ENCODE results near the gene BRSK2.
A peak's percentile ranks its signal among the peaks of the same experiment; 100 is the strongest.

The BRSK2 gene

DNA sequence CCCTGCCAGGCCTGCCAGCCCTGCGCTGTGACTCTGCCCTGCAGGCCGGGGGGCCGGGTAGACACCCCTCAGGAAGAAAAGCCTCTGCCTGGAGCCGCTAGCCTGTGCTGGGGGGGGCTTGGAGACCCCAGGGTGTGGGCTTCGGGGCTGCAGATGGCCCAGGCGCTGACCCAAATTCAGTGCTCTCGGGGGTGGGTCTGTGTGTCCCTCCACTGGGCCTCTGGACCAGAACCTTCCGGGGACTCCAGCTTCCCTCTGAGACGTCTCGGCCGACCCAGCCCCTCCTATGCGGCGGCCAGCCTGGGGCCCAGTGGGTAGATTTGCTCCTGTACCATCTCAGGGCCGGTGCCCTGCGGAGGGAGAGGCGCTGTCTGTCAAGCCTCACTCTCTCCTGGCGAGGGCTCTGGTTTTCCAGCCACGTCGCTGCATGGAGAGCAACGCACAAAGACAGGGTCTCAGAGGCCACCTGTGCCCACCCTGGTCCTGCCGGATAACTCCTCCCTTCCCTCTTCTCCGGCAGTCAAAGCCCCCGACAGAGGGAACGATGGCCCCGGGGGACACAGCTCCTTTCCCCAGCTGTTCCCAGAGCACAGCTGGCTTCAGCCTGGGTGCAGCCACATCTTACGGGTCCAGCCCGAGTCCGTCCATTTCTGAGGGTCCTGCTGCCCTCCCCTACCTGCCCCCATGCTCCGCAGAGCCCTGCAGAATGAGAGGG is 40.2 kb upstream of the BRSK2 start:
- CTCF ChIA-PET = no interaction called here
- TF ChIP-seq NFRKB (IDR thresholded peaks at IDR 0.05) = no peak
- no peak for TF ChIP-seq SUZ12 (IDR thresholded peaks at IDR 0.05)
- no peak for DNase-seq (ENCODE audit: extremely low spot score)
- POLR2A ChIA-PET = no interaction called here

DNA sequence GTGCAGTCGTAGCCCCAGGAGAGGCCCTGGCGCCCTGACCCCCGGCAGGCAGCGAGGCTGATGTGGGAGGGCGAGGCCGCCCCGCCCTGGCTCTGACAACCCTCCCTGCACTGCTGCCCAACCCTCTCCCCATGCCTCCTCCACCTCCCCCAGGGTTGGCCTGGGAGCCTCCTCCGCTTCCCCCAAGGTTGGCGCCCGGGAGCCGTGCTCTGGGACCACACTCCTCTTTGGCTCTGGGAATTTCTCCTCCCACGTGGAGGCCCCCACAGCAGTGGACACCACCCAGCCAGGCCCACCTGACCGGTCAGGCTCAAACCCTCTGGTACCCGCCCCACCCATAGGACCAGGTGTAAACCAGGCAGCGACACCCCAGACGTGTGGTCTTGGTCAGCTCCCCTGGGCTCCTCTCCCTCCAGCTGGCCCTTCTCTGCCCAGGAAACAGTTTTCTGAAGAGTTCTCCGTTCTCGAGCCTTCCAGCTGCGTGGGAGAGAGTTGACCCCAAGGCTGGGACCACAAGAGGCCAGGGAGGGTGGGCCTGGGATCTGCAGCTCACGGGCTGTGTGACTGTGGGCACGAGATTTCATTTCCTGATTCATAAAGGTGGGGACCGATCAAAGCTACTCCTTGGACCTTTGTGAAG is 39.5 kb upstream of the BRSK2 start:
- TF ChIP-seq L3MBTL2 (conservative IDR thresholded peaks at IDR 0.05) = no peak
- no peak for TF ChIP-seq ZNF384 (IDR thresholded peaks at IDR 0.05)
- TF ChIP-seq FOXK2 (IDR thresholded peaks at IDR 0.05) = no peak
- no peak for TF ChIP-seq BHLHE40 (IDR thresholded peaks at IDR 0.05; ENCODE audit: borderline replicate concordance)
- TF ChIP-seq ARNT (IDR thresholded peaks at IDR 0.05) = no peak
- TF ChIP-seq CTBP1 (IDR thresholded peaks at IDR 0.05; ENCODE audit: borderline replicate concordance) = no peak
- TF ChIP-seq ELF4 (IDR thresholded peaks at IDR 0.05) = no peak
- no peak for TF ChIP-seq SUZ12 (IDR thresholded peaks at IDR 0.05)
- no peak for TF ChIP-seq FOXA1 (IDR thresholded peaks at IDR 0.05)
- TF ChIP-seq SP1 (IDR thresholded peaks at IDR 0.05) = no peak
- TF ChIP-seq, protein P1, sequence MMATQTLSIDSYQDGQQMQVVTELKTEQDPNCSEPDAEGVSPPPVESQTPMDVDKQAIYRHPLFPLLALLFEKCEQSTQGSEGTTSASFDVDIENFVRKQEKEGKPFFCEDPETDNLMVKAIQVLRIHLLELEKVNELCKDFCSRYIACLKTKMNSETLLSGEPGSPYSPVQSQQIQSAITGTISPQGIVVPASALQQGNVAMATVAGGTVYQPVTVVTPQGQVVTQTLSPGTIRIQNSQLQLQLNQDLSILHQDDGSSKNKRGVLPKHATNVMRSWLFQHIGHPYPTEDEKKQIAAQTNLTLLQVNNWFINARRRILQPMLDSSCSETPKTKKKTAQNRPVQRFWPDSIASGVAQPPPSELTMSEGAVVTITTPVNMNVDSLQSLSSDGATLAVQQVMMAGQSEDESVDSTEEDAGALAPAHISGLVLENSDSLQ (IDR thresholded peaks at IDR 0.05) = no peak
- no peak for TF ChIP-seq HDGF (IDR thresholded peaks at IDR 0.05; ENCODE audit: borderline replicate concordance)
- no peak for TF ChIP-seq TARDBP (IDR thresholded peaks at IDR 0.05)
- no peak for TF ChIP-seq NFRKB (IDR thresholded peaks at IDR 0.05)
- no peak for TF ChIP-seq LEF1 (IDR thresholded peaks at IDR 0.05; ENCODE audit: borderline replicate concordance)
- no peak for TF ChIP-seq FOXM1 (IDR thresholded peaks at IDR 0.05; ENCODE audit: borderline replicate concordance)
- CTCF ChIA-PET = interaction anchor here (0.6 kb wide), 1 partner anchor 386 kb away, joined by 8 read pairs; no protein-coding TSS in a partner anchor
- DNase-seq (ENCODE audit: extremely low spot score) = no peak
- POLR2A ChIA-PET = interaction anchor here (0.9 to 1.4 kb wide), 2 partner anchors 8 to 32 kb away, joined by 3 to 4 read pairs; no protein-coding TSS in a partner anchor

DNA sequence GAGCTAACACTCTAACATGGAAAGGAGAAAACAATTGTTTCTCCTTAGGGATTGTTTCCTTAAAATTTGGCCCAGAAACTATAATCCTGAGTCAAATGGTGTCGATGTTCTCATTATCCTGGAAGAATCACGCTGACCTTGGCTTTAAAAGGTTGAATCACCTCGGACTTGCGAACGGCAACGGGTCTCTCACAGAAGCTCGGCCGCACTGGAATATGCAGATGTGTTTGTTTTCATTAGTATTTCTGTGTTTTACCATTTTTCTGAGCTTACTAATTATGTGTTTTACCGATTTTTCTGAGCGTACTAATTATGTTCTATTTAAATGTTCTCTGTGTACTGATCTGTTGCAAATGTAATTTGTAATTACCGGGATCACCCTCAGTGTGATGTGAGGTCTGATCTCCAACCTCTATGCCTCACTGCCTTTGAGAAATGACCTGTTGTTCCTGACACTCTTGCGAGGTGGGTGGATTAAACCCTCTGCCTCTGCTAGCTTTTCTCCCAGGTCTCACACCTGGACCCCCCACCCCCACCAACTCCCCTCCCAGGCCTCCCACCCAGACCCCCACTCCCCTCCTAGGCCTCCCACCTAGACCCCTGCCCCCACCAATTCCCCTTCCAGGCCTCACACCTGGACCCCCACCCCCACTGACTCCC is 38.3 kb upstream of the BRSK2 start:
- DNase-seq (ENCODE audit: extremely low spot score) = peak; percentile 40
- ChIA-PET POLR2A (interaction anchor here (1.2 to 1.4 kb wide), 2 partner anchors 12 to 30 kb away, joined by 3 read pairs; no protein-coding TSS in a partner anchor), CTCF (no interaction called here)
- TF ChIP-seq NFRKB (IDR thresholded peaks at IDR 0.05) = no peak
- no peak for TF ChIP-seq FOXM1 (IDR thresholded peaks at IDR 0.05; ENCODE audit: borderline replicate concordance)
- no peak for TF ChIP-seq LEF1 (IDR thresholded peaks at IDR 0.05; ENCODE audit: borderline replicate concordance)
- TF ChIP-seq ELF4 (IDR thresholded peaks at IDR 0.05) = peak; percentile 45; the same call in 1 of the 2 replicates
- TF ChIP-seq FOXK2 (IDR thresholded peaks at IDR 0.05) = no peak
- no peak for TF ChIP-seq SUZ12 (IDR thresholded peaks at IDR 0.05)

DNA sequence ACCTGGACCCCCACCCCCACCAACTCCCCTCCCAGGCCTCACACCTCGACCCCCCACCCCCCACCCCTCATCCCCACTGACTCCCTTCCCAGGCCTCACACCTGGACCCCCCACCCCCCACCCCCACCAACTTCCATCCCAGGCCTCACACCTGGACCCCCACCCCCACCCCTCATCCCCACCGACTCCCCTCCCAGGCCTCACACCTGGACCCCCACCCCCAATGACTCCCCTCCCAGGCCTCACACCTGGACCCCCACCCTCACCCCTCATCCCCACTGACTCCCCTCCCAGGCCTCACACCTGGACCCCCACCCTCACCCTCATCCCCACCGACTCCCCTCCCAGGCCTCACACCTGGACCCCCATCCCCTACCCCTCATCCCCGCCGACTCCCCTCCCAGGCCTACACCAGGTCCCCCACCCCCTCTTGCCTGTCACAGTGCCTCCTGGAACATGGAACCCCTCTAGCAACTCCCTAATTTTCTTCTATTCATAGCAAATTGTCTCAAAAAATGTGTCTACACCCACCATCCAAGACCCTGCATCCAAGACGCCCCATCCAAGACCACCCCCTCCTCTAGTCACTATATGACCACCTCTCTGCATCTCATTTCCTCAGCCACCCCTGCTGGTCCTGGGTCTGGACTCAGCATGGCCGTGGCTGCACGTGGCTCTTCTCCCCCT is 36.9 kb upstream of the BRSK2 start:
- POLR2A ChIA-PET = no interaction called here
- CTCF ChIA-PET = no interaction called here
- DNase-seq (ENCODE audit: extremely low spot score) = no peak
- TF ChIP-seq BHLHE40 (IDR thresholded peaks at IDR 0.05; ENCODE audit: borderline replicate concordance) = no peak
- TF ChIP-seq NFRKB (IDR thresholded peaks at IDR 0.05) = no peak
- no peak for TF ChIP-seq ZNF384 (IDR thresholded peaks at IDR 0.05)
- no peak for TF ChIP-seq CTBP1 (IDR thresholded peaks at IDR 0.05; ENCODE audit: borderline replicate concordance)
- TF ChIP-seq FOXM1 (IDR thresholded peaks at IDR 0.05; ENCODE audit: borderline replicate concordance) = no peak
- TF ChIP-seq SUZ12 (IDR thresholded peaks at IDR 0.05) = no peak
- TF ChIP-seq, protein P1 (IDR thresholded peaks at IDR 0.05) = no peak

DNA sequence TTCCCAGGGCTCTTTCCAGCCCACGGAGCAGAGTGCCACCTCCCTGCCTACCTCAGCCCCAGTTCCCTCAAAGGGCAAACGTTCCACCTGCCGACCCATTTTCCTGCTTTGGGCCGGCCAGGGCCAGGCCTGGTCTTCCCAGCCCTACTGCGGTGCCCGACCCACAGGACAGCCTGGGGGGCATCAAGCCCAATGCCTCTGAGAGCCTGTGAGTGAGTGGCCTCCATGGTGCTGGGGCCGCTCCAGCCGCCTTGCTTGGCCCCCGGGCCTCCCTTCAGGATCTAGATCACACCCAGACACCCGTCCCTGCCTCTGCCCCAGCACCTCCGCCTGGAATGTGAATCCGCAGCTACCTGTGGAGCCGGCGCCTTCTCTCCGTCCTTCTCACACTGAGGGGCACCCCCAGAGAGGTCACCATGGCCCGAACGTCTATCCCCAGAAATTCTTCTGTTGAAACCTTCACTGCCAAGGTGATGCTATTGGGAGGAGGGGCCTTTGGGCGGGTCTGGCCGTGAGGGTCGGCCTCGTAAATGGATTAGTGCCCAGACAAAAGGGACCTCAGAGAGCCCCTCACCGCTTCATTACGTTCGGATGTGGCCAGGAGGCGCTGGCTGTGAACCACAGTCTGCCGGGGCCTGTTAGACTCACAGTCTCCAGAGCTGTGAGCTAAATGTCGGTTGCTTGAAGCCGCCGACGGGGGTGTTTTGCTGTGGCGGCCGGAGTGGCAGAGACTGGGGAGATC is 36.2 kb upstream of the BRSK2 start:
- POLR2A ChIA-PET = no interaction called here
- TF ChIP-seq, protein P1 (IDR thresholded peaks at IDR 0.05) = no peak
- no peak for TF ChIP-seq HDGF (IDR thresholded peaks at IDR 0.05; ENCODE audit: borderline replicate concordance)
- TF ChIP-seq CTBP1 (IDR thresholded peaks at IDR 0.05; ENCODE audit: borderline replicate concordance) = no peak
- no peak for TF ChIP-seq L3MBTL2 (conservative IDR thresholded peaks at IDR 0.05)
- TF ChIP-seq ZNF384 (IDR thresholded peaks at IDR 0.05) = no peak
- TF ChIP-seq ARNT (IDR thresholded peaks at IDR 0.05) = no peak
- TF ChIP-seq NFRKB (IDR thresholded peaks at IDR 0.05) = no peak
- no peak for TF ChIP-seq SUZ12 (IDR thresholded peaks at IDR 0.05)
- TF ChIP-seq FOXK2 (IDR thresholded peaks at IDR 0.05) = no peak
- no peak for TF ChIP-seq LEF1 (IDR thresholded peaks at IDR 0.05; ENCODE audit: borderline replicate concordance)
- CTCF ChIA-PET = no interaction called here
- DNase-seq (ENCODE audit: extremely low spot score) = no peak
